Astrocyte of the spinal cord (primary cell): ENCODE results near the gene ZRANB1.

ENCODE experiments used
- DNase-seq: peaks from one replicate; pipeline ENCODE4 v3.0.0; 2011; ENCODE audit warnings: low read depth, low spot score
- H3K4me3 ChIP-seq: 2 replicates; pipeline ENCODE4 v1.5.1; 2011; ENCODE audit warnings: low read depth, mild to moderate bottlenecking, low read length, moderate library complexity
- CTCF ChIP-seq: IDR thresholded peaks from 2 replicates; pipeline ENCODE4 v1.5.1; 2012; ENCODE audit warnings: low read depth, mild to moderate bottlenecking, low read length, inconsistent platforms
- in situ Hi-C: cut with HindIII; loops from 2 replicates; pipeline ENCODE4 v1.10.0; 2017; ENCODE audit warnings: low sequenced_read_pairs

ZRANB1 gene

GRCh38 chr10:125011171-125011925, 69.4 kb downstream of the ZRANB1 start:
- no peak for TF ChIP-seq CTCF
- in situ Hi-C loops, result no loop called here
- DNase-seq, result no peak
- H3K4me3 ChIP-seq, result no peak overlapping the region

DNA sequence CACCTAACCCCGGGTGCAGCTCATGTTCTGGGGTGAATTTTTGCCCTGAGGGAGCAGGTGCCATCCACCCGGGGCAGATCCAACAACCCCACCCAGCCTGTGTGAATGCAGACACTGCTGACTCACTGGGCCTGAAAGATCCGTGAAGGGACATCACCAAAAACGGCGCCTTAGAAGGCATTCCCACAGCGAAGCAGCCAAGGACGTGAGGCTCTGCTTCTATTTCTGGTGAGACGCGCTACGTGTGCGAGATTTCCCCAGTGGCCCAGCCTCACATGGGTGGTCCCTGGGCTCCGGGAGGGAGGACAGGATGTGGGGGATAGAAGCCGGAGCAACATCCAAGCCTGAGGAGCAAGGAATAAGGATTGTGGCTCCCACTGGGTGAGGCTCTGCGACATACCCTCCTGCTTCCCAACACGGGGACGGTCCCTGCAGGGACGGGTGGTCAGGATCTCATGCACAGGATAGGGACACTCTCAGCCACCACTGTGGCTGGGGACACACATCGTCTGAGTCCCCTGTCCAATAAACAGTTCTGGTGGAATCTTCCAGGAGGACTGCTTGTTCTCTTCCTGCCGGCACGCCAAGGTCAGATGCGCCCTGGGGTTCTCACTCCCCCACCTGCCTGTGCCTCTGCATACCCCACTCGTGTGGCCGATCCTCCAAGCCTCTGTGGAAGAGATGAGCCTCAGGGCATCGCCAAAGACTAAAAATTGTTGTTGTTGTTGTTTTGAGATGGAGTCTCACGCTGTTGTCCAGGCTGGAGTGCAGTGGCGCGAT, 70.2 kb downstream of the ZRANB1 start:
- no peak for TF ChIP-seq CTCF
- no peak overlapping the region for H3K4me3 ChIP-seq
- in situ Hi-C loops, result no loop called here
- no peak for DNase-seq

DNA sequence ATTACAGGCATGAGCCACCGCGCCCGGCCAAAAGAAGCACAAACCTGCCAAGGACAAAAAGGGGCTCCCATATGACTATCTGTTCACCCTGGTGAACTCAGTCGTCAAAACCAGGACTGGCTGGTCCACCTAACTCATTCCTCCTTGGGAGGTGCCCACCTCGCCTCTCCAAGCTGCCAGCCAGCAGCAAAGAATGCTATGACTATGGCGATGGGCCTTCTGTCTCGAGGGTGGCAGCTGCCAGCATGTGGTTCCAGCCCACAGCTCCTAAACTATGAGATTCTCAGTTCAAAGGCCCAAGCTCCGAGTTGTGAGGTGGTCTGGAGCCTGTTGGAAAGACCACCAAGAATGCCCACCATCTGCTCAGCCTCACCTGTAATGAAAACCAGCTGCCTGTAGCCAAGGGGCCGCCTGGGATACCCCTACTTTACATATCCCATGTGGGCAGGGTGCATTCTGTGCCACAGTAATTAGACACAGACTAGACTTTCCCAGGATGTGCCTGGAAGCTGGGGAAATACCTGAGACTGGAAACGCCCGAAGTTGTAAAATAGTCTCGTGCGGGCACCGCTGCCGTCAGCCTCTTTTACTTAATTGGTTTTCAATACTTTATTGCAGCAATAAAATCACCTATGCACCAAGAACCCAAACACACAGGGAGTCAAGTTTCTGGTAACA, 71.1 kb downstream of the ZRANB1 start:
- in situ Hi-C loops, result no loop called here
- no peak overlapping the region for H3K4me3 ChIP-seq
- DNase-seq, result no peak
- TF ChIP-seq CTCF, result no peak

GRCh38 chr10:125013529-125013872, 71.6 kb downstream of the ZRANB1 start:
- DNase-seq, result no peak
- no peak overlapping the region for H3K4me3 ChIP-seq
- in situ Hi-C loops, result no loop called here
- no peak for TF ChIP-seq CTCF

DNA sequence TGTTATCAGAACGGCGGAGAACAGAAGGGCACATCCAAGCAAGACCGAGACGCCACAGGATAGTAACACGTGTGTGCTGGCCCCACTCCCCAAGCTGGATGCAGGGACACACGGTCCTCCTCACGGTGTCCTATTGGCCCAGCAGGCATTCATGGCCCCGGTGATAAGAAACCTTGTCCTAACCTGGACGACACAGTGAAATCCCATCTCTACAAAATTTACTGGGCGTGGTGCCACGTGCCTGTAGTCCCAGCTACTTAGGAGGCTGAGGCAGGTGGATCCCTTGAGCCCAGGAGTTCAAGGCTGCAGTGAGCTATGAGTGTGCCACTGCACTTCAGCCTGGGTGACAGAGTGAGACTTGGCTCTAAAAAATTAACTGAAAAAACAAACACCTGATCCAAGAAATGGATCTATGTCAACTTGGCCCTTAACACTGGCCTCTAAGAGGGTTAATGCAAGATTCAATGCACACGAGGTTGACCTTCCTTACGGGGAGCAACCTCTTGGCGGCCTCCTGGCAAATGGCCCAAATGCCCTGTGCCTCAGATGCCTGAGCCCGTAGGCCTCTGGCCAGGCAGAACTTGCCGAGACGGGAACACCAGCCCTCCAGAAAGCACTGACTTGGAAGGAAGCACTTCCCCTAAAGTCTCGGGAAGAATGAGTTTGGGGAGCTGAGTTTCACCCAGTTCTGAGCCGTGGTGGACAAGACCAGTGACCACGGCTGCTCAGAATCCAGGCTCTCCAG, 72.3 kb downstream of the ZRANB1 start:
- H3K4me3 ChIP-seq, result no peak overlapping the region
- no peak for DNase-seq
- no peak for TF ChIP-seq CTCF
- in situ Hi-C loops, result no loop called here

GRCh38 chr10:125014836-125015355, 73.0 kb downstream of the ZRANB1 start:
- in situ Hi-C loops, result no loop called here
- no peak for DNase-seq
- no peak for TF ChIP-seq CTCF
- H3K4me3 ChIP-seq, result no peak overlapping the region
